HepG2 (cell line): Measurements from ENCODE around the gene CRIM1.

Experiments
- EHMT2 ChIP-seq: fragments of 200-600 bp; sonication (generic); IDR thresholded peaks from 2 replicates; pipeline ENCODE4 v1.7.0; 2017; ENCODE audit warnings: antibody characterized with exemption, low read depth, low read length, borderline replicate concordance
- MAFF ChIP-seq: IDR thresholded peaks from 2 replicates; pipeline ENCODE4 v1.6.1; 2011; ENCODE audit warnings: low read depth, low read length, improper control_type of control experiment
- TBP ChIP-seq: sonication (generic); formaldehyde crosslinking; IDR thresholded peaks from 2 replicates; pipeline ENCODE4 v1.5.0; 2020; ENCODE audit warnings: missing genetic modification reagents

DNA sequence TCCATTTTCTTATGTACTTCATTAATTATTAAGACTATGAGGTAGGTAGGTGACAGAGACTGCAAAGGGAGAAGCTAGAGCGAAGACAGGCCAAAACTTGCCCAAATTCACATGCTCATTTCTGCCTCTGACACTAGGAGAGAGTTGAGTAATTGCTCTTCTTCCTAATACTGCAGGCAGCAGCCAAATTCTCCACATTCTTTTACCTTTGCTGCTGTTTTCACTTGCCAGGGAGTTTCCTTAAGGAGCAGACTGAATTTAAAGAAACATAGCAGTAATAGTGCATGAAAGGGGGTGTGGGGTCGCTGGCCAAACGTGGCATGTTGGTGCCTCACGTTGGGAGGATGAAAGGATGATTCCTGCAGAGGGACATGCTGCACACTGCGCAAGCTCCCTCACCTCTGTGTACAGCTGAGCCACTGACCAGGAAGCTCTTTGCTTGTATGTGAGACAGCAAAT, 12.3 kb downstream of the CRIM1 start:
- TF ChIP-seq TBP (CRISPR knock-in tag) (no peak), EHMT2 (no peak), MAFF (no peak)
